Fibroblast of mammary gland (primary cell): ENCODE measurements around the gene OR52E8.

Source experiments
- DNase-seq: peaks from one replicate; pipeline ENCODE4 v3.0.0-alpha.2; 2010; ENCODE audit warnings: low read depth
- H3K4me3 ChIP-seq: 2 replicates; pipeline ENCODE4 v1.5.1; 2011; ENCODE audit warnings: low read depth, mild to moderate bottlenecking, low read length, moderate library complexity; ENCODE audit not compliant: control insufficient read depth
- TF ChIP-seq, protein P1 (sequence below): conservative IDR thresholded peaks from 2 replicates; pipeline ENCODE4 v1.5.1; 2011; ENCODE audit warnings: low read depth, low read length, inconsistent platforms; ENCODE audit not compliant: control insufficient read depth, insufficient read depth

OR52E8 gene

DNA sequence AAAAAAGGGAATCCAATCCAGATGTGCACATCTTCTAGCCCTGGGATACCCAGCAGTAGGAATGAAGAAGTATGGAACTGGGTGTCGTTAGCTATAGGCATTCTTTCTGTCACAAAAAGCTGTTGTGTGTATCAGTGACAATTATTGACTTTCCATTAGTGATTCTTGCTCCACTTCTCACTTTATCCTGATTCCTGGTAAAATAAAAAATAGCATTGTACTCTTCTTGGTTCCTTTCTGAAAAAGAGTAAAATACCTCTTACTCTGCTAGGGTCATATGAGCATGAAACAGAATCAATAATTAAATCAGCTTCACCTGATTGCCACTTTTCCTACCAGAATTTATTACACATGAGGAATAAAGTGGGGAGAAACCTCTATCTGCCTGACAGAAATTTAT is 15.7 kb downstream of the OR52E8 start, which contains the start of gene OR52E6:
Gene OR52E6, minus strand, starts transcription at position 101 of the 400 bp plus-strand sequence. Its CDS starts 0 bp downstream, at position 101.
- DNase-seq, result no peak
- TF ChIP-seq, protein P1, sequence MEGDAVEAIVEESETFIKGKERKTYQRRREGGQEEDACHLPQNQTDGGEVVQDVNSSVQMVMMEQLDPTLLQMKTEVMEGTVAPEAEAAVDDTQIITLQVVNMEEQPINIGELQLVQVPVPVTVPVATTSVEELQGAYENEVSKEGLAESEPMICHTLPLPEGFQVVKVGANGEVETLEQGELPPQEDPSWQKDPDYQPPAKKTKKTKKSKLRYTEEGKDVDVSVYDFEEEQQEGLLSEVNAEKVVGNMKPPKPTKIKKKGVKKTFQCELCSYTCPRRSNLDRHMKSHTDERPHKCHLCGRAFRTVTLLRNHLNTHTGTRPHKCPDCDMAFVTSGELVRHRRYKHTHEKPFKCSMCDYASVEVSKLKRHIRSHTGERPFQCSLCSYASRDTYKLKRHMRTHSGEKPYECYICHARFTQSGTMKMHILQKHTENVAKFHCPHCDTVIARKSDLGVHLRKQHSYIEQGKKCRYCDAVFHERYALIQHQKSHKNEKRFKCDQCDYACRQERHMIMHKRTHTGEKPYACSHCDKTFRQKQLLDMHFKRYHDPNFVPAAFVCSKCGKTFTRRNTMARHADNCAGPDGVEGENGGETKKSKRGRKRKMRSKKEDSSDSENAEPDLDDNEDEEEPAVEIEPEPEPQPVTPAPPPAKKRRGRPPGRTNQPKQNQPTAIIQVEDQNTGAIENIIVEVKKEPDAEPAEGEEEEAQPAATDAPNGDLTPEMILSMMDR, result no peak
- no peak within 1 kb of the TSS for H3K4me3 ChIP-seq

GRCh38 chr11:5837695-5838094 is 19.8 kb downstream of the OR52E8 start:
- H3K4me3 ChIP-seq, result no peak overlapping the region
- no peak for DNase-seq
- TF ChIP-seq, protein P1, result no peak

GRCh38 chr11:5833446-5833845 is 24.0 kb downstream of the OR52E8 start:
- no peak overlapping the region for H3K4me3 ChIP-seq
- DNase-seq, result no peak
- TF ChIP-seq, protein P1, result no peak

- TF ChIP-seq, protein P1, result no peak
- no peak overlapping the region for H3K4me3 ChIP-seq
- no peak for DNase-seq
Measured at GRCh38 chr11:5831196-5831829, 26.2 kb downstream of the OR52E8 start.

DNA sequence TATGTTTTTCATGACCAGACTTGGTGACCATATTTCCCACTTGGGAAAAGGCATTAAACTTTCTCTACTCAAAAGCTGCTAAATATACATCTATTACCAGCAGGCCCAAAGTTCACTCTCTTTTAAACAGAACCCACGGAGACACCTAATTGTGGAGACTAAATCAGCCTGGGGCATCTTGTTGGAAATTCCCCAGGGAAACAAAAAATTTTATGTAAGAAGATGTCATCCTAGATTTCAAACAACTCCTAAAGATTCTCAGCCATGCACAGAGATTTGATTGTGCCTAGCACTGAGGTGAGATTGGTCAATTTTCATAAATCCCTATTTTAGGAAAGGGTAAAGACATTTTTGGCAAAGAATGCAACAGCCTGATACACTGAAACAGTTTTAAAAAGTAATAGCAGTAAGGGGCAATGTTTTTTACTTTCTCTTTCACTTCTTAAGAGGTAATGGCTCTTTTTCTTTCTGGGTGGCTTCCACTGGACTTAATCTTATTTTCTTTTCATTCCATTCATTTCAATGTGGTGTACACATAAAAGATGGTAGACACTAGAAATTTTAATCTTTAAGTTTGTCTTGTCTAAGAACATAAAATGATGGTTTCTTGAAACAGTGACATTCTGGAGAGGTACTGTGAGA is 39.1 kb downstream of the OR52E8 start:
- DNase-seq, result no peak
- TF ChIP-seq, protein P1, result no peak
- no peak overlapping the region for H3K4me3 ChIP-seq

- H3K4me3 ChIP-seq, result no peak overlapping the region
- no peak for DNase-seq
- TF ChIP-seq, protein P1, result no peak
Measured at GRCh38 chr11:5815534-5815933, 42.0 kb downstream of the OR52E8 start.
